ENCODE measurements around the gene FREM3.
"Not testable (repeated sequence)": the region's sequence is repeated elsewhere in the genome, so short reads cannot be mapped to it uniquely, and the experiment has no call there.

Gene FREM3

DNA sequence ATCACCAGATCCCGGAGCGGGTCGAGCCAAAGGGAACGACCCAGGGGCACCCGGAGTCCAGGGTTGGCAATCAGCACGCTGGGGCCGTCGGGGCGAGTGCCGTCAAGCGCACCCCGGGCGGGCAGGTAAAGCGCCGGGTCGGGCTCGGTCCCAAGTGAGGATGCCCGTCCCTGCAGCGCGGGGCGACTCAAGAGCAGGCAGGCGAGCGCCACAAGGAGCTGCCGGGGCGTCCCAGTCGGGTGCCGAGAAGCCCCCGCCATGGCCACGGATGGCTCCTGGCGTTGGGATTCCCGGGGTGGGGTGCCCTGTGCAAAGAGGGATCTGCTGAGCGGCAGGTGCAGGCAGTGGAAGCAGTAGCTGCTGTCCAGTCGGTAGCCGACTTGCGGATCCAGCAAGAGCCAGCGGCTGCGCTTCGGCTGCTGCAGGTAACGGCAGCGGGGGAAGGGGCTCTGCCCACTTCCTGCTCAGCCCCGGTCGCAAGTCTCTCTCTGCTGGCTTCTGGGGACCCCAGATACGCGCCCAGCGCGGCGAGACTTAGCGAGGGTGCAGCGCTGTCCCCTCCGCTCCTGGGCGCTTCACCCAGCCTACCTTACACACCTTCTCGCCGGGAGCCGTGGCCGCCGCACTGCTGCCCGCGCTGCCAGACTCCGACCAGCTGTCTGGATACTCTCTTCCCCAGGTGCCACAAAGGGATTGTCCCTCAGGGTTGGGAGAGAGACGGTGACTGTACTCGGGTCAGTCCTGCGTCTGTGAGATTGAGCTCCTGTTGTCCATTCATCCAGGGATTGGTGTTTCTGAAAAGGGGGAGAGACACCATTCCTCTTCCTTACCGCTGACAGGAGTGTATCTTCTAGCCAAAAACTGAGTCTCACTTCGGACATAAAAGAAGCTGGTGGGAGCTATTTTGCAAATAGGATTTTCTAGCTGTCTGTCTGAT lies at the start of gene FREM3:
Gene FREM3 (minus strand): TSS at position 260 of the 937 bp plus-strand sequence. CDS start 0 bp downstream, at position 260.
- no peak for DNase-seq

DNA sequence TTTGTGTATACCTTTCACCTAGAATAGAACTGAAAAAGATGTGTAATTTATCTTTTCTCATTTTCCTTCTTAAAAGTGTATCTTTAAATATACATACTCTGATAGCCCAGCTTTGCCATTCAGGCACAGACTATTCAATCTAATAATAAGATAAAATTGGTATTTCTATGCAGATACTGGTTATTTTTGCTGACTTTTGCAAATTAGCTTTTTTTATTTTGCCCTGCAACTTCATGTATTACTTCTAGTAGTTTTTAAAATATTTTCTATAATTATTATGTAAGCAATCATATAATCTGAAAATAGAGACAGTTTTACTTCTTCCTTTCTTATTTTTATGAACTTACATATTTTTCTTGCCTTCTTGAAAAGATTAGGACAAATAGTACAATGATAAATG lies 45.4 kb upstream of the FREM3 start:
- DNase-seq, result no peak

DNA sequence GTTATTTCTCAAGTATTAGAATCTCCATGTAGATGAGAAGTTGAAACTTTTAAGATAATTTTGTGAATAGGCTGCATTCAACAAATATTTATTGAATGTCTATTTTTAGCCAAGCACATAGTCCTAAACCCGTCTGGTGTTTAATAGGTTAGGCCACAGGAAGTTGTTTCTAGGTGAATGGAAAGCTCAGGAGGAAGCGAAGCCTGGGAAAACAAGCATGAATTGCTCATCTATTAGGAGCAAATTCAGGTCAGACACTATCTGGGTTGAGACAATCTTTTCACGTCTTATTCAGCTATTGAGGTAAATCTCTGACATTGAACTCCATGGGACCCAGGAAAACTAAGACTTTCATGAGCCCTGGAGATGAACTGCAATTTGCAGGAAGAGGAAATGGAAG lies 43.1 kb upstream of the FREM3 start:
- DNase-seq, result no peak

DNA sequence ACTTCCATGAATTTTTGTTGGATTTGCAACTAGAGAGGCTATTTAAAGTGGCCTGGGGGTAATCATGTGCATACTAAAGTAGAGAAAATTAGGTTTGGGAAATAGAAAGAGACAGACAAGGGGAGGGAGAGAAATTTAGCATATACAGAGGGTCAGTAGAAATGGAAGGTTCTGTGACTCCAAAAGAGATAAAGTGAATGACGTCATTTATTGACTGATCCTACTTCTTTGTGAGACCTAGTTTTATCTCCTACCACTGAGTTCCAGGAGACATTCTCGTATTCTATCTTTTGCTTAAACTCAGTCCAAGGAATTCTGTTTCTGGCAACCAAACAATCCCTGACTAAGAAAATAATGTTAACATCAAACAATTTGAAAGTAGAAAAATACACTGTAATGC lies 42.4 kb upstream of the FREM3 start:
- DNase-seq, result no peak

DNA sequence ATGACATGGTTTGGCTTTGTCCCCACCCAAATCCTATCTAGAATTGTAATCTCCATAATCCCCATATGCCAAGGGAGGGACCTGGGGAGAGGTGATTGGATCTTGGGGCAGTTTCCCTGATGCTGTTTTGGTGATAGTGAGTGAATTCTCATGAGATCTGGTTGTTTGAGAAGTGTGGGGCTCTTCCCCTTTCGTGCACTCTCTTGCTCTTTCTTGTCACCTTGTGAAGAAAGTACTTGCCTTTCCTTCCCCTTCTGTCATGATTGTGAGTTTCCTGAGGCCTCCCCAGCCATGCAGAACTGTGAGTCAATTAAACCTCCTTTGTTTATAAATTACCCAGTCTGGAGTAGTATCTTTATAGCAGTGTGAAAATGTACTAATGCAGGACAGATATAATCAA lies 36.4 kb upstream of the FREM3 start:
- no peak for DNase-seq

DNA sequence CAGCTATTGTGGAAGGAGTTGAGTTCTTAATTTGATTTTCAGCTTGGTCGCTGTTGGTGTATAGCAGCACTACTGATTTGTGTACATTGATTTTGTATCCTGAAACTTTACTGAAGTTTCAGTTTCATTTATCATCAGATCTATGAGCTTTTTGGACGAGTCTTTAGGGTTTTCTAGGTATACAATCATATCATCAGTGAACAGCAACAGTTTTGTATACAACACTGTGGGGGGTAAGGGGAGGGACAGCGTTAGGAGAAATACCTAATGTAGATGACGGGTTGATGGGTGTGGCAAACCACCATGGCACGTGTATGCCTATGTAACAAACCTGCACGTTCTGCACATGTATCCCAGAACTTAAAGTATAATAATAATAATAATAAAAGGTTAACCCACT lies 35.6 kb upstream of the FREM3 start:
- DNase-seq, result not testable (repeated sequence)

DNA sequence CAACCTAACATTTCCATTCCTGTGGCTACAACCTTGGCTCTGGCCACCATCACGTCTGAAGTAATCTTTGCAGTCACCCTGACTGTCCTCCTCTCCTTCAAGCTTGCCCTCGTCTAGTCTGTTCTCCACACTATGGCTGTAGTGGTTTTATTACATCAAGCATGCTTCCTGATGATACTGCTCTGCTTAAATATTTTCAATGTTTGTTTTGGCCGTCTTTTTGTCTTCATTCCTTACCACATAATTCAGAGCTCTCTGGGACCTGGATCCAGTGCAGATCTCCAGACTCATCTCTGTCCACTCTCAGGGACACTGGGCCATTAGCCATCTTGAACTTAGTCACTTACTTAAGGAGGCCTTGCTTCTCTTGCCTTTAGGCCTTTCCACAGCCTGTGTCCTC lies 27.7 kb upstream of the FREM3 start:
- DNase-seq, result no peak

DNA sequence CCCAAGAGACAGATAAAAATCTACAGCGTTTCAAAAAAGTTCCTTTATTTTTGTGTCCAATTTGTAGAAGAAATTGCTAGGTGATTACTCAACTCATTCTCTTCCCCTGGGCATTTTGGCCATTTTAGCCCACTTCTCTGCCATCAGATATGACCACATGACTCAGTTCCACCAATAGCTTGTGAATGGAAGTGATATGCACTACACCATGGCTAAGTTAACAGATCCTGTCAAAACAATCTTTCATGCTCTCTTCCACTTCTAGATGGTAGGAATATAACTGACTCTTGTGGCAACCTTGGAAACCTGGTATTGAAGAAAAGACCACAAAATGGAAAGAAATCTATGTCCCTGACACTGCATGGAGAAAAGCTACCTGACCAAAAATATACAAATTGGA lies 26.2 kb upstream of the FREM3 start:
- no peak for DNase-seq

DNA sequence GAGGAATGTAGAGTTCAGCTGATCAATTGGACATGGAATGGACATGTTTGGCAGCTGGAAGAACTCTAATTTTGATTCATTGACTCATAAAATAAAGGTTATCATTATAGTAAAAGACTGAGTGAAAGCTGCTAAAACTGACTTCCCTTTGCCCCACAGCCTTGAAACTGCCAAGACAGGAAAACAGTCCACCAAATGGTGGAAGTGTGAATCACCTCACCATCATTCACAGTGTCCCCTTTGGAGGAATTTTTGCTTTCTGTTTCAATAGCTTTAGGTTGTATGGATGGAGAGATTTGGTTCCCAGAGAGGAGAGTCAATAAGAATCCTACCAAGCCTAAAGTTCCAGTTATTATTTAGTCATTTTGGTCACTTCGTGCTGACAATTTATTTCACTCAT lies 20.8 kb upstream of the FREM3 start:
- DNase-seq, result no peak

DNA sequence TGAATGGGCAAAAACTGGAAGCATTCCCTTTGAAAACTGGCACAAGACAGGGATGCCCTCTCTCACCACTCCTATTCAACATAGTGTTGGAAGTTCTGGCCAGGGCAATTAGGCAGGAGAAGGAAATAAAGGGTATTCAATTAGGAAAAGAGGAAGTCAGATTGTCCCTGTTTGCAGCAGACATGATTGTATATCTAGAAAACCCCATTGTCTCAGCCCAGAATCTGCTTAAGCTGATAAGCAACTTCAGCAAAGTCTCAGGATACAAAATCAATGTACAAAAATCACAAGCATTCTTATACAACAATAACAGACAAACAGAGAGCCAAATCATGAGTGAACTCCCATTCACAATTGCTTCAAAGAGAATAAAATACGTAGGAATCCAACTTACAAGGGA lies 18.3 kb upstream of the FREM3 start:
- DNase-seq, result not testable (repeated sequence)

DNA sequence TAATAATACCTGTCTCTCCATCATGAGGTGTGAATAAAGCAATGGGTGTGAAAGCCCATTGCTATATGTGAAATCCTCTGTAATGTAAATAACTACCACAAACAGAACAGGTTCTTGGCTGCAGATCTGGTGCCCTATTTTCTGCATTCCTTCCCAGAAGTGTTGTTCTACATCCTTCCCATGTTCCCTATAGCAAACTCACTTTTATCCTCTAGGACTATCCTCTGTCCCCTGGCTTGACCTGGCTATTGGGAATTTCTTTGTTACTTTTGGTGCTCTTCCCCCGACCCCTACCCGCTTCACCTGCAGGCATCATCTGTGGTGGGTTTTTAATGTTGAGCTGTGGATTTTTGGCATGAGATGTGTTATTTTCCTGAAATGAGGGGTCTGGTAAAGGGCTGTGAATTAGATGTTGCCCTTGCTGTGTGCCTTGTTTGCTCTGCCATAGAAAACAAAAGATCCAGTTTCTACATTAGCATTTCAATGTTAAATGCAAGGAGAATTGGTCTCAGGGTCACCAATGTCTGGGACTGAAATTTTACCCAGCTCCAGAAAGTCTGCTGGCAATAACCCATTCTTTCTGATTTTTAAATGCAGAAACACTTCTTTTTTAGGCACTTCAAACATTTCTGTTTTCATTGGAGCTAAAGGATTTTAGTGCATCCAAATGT lies 13.6 kb upstream of the FREM3 start:
- DNase-seq, result no peak

DNA sequence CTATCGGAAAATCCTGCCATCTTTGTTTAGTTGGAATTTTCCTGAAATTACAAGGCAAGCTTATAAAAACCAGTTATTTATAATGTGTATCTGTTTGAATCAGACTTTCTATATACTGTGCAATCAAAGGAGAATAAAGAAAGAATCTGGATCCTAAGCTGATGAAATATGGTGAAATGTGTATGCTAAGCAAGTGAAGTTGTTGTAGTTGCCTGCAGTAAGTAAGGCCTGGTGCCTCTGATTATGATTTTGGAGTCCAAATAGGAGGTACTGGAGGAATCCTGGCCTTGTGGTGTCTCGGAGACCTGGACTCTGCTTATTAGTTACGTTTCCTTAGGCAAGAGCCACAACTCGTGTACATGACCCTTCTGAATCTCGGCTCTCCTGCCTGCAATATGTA lies 13.1 kb upstream of the FREM3 start:
- DNase-seq, result no peak

DNA sequence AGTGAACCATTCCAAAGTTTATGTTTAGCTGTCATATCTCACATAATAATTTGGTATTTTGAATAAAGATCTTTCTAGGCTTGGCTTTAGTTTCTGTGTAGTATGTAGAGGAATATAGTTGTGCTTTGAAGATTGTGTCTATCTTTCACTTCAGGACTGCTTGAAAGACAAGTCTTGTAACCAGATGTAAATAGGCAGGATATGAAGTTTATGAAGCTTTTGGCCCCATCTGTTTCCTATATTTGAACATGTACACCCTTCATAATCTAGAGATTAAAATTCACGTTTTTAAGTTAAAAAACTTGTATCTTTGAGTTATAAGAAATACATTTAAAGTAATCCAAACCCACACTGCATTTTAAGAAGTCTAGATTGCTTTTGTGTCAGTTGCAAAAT lies 11.7 kb upstream of the FREM3 start:
- no peak for DNase-seq

DNA sequence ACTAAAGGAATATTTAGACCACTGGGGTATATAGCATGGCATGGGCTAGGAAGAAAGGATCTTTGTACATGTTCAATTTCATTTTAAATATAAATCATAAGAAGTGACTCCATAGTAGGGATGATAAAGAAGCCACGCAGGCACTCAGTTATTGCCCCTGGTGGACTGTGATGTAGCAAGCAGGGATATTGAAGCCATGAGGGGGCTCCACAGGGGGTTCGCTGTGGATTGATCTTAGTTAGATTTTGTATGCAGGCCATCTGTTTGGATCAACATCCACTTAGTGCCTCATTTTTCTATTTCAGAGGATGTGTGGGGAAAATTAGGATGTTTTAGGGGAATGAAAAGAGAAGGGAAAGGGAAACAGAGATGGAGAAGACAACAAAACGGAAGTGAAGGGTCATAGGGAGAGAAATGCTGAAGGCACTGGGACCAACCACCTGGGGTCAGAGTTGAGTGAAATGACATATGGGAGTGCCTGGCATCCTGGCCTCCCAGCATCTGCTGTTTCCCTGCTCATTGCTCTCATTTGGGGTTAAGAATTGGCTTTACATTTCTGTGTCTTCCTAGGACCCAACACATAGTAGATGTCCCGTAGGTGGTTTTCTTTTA lies 11.2 kb upstream of the FREM3 start:
- DNase-seq, result no peak

DNA sequence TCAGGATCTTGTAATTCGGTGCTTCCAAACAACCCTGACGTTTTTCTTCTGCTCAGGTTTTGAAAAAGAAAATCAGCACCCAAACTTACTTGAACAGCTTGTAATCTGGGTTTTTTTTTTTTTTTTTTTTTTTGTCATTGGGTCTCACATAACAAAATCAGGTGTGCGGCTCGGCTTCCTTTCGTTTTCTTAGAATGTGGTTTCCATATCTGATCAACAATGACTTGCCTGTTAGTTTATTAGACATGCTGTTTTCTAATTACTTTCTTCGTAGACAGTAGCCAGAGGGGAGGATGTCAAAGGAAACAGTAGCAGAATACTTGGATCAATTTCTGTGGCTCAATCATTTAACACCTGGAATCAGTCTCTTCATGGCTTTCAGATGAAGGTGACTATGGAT lies 890 bp upstream of the FREM3 start:
- no peak for DNase-seq

DNA sequence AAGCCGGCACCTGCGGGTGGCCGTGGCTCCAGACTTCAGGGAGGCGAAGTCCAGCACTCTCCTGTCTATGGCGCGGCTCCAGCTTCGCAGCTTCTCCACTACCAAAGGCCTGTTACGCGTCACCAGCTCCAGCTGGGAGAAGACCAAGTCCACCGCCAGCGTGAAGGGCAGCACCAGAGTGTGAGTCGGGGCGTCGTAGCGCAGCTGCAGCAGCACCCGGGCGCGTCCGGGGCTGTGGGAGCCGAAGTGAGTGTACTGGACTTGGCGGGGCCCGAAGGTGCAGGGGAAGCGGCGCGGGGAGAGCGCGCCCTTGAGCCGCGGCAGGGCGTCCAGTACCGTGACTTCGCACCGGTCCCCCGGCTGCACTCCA lies 444 bp downstream of the FREM3 start:
- DNase-seq, result no peak

DNA sequence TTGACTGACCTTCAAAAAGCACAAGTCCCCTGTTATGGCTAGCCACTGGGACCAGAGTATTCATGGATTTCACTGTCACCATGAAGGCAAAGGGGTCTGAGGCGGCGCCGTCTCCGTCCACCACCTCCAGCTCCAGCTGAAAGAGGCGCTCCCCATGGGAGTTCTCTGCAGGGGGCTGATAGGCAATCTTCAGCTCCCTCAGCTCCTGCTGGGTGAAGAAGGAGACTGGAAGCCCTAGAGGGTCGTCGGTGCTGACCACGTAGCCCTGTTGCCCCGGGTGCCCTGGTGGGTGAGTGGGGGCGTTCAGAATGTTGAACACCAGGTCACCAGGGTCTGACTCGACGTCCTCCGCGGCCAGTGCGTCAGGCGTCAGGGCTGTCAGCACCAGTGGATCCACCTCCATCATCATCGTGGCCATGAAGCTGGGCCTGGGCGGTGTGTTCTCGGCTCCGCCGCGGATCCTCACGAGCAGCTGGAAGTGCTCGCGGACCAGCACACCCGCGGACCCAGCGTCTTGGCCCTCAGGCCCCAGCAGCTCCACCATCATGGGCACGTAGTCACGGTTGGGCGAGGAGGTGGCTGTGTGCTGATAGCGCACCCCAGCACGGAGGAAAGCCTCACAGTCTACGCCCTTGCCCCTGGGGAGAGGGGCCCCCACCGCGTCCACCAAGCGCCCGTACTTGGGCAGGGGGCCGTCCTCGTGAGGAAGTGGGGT lies 987 bp downstream of the FREM3 start:
- no peak for DNase-seq

DNA sequence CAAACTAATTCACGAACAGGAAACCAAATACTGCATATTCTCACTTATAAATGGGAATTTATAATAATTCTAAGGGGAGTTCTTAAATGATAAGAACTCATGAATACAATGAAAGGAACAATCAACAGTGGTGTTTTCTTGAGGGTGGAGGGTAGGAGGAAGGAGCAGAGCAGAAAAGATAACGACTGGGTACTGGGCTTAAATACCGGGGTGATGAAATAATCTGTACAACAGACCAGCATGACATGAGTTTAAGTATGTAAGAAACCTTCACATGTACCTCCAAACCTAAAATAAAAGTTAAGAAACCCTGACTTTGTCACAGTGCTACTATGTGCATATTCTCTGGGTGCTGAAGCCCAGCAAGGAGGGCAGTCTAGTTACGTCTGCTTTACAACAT lies 6.6 kb downstream of the FREM3 start:
- DNase-seq, result no peak

DNA sequence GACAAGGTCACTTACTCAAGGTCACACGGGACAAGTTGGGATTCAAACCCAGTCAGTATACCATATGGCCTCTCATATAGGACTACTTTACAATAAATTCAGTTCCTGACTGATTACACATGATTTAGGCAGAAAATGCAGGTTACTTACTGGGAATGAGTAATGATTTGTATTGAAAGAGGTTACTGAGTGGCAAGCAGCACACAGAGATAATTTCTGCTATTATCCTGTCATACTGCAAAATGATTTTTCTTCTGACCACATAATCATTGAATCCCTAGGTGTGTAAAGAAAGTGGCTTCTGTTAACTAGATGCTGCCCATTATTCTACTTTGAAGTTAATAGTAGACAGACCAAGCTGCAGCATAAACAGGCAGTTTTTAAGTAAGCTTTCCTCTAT lies 8.2 kb downstream of the FREM3 start:
- no peak for DNase-seq

DNA sequence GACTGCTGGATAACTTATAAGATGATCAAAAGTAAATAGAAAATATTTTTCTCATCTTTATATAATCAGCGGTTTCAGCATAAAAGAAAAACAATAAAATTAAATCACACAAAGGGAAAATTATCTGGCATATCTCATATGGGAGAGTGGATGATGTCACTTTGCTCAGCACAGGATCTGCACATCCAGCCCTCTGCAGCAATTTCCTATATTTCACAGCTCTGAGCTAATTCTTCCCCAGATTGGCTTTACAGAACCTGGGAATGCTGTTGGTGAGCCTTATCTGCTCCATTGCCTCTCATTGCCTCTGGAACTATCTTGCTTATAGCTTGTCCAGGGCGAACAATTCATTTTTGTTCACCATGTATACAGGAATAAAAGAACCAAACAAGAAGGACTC lies 21.0 kb downstream of the FREM3 start:
- DNase-seq, result no peak

DNA sequence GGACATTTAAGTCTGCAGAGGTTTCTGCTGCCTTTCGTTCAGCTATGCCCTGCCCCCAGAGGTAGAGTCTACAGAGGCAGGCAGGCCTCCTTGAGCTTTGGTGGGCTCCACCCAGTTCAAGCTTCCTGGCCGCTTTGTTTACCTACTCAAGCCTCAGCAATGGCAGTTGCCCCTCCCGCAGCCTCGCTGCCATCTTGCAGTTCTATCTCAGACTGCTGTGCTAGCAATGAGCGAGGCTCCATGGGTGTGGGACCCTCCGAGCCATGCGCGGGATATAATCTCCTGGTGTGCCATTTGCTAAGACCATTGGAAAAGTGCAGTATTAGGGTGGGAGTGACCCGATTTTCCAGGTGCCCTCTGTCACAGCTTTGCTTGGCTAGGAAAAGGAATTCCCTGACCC lies 26.8 kb downstream of the FREM3 start:
- DNase-seq, result not testable (repeated sequence)

DNA sequence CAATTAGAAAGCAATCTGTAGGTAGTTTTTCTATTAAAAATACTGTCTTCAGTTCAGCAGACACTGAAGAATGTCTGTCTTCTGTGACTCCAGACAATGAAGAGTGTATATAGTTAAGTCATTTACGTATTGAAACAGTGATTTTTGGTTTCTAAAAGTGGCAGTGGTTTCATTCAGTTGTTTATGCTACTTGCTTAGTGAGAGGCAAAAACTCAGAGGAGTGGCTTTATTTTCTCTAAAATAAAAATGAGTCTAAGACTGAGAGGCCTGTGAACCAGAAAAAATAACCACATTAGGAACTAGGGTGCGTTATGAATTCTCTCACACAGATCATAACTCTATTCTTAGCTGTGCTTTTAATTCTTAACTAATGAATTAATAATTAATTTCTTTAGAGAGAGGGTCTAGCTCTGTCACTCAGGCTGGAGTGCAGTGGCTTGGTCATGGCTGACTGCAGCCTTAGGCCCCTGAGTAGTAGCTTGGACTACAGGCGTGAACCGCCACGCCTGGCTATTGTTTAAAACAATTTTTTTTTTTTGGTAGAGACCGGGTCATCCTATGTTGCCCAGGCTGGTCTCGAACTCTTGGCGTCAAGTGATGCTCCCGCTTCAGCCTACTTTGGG lies 31.4 kb downstream of the FREM3 start:
- no peak for DNase-seq

DNA sequence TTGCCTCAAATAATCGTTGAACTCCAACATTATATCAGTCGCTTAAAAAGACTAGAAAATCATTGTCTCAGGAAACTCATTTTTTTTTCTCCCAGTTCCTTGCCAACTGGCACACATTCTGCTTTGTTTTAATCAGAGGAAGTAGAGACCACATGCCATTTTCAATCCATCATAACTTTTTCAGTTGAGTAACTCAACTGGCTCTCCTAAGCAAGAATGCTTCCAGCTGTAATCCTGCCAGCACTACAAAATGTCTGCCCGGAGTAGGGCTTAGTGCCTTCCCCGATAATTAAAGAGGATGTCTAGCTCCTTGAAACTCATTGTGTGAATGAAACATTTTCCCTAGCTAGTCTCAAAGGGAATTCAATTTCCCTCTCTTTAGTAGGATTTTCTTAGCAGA lies 33.0 kb downstream of the FREM3 start:
- DNase-seq, result no peak
